SH-SY5Y (cell line): ENCODE results near the gene RPS6KB2.

Experiments used
- GATA2 ChIP-seq: IDR thresholded peaks from 2 replicates; pipeline ENCODE4 v1.6.1; 2011; ENCODE audit warnings: mild to moderate bottlenecking, low read depth, low read length
- GATA3 ChIP-seq: IDR thresholded peaks from 2 replicates; pipeline ENCODE4 v1.6.1; 2011; ENCODE audit warnings: low read depth, mild to moderate bottlenecking, low read length, moderate library complexity

GRCh38 chr11:67441098-67441563 lies 12.8 kb downstream of the RPS6KB2 start:
- TF ChIP-seq GATA3, result no peak
- TF ChIP-seq GATA2, result no peak
